ENCODE data around the gene HMOX1. TPM values are rescaled to one million over a fixed set of nuclear protein-coding genes. Genes with fewer than 3 reads are reported as not detected.

HMOX1 gene
- total RNA-seq, 4 donors from 2014 or later, result 0.51 to 13.8 (median 8.5) TPM

- Histone ChIP-seq H3K4me3 (no peak overlapping the region), H3K27ac (no peak overlapping the region), H3K4me1 (no peaks in the 10 kb centered on the region), H3K9me3 (no peaks in the 10 kb centered on the region), H3K27me3 (no peaks in the 10 kb centered on the region), H3K36me3 (no peaks in the 10 kb centered on the region)
- TF ChIP-seq CTCF (IDR thresholded peaks at IDR 0.05) (no peak), POLR2A (IDR thresholded peaks at IDR 0.05) (no peak)
- intact Hi-C loops (cut with DNase I; ENCODE audit: low total_unique reads), result no loop called here
- no peak for DNase-seq
Measured at GRCh38 chr22:35422936-35423335, 42.0 kb downstream of the HMOX1 start.

- Histone ChIP-seq H3K27ac (no peak overlapping the region), H3K27me3 (no peaks in the 10 kb centered on the region), H3K9me3 (no peaks in the 10 kb centered on the region), H3K4me1 (no peaks in the 10 kb centered on the region), H3K4me3 (no peak overlapping the region), H3K36me3 (no peaks in the 10 kb centered on the region)
- intact Hi-C loops (cut with DNase I; ENCODE audit: low total_unique reads), result no loop called here
- TF ChIP-seq CTCF (IDR thresholded peaks at IDR 0.05) (no peak), POLR2A (IDR thresholded peaks at IDR 0.05) (no peak)
- no peak for DNase-seq
Measured at GRCh38 chr22:35424081-35424480, 43.2 kb downstream of the HMOX1 start.

GRCh38 chr22:35424761-35425160, 43.9 kb downstream of the HMOX1 start:
- TF ChIP-seq CTCF (IDR thresholded peaks at IDR 0.05) (no peak), POLR2A (IDR thresholded peaks at IDR 0.05) (no peak)
- H3K27me3 ChIP-seq, result no peaks in the 10 kb centered on the region
- intact Hi-C loops (cut with DNase I; ENCODE audit: low total_unique reads), result no loop called here
- no peaks in the 10 kb centered on the region for H3K9me3 ChIP-seq
- DNase-seq, result no peak
- no peak overlapping the region for H3K27ac ChIP-seq
- H3K36me3 ChIP-seq, result no peaks in the 10 kb centered on the region
- no peaks in the 10 kb centered on the region for H3K4me1 ChIP-seq
- H3K4me3 ChIP-seq, result no peak overlapping the region

- H3K27ac ChIP-seq, result no peak overlapping the region
- no peaks in the 10 kb centered on the region for H3K4me1 ChIP-seq
- no peaks in the 10 kb centered on the region for H3K9me3 ChIP-seq
- H3K36me3 ChIP-seq, result no peaks in the 10 kb centered on the region
- DNase-seq, result no peak
- H3K4me3 ChIP-seq, result no peak overlapping the region
- intact Hi-C loops (cut with DNase I; ENCODE audit: low total_unique reads), result no loop called here
- TF ChIP-seq POLR2A (IDR thresholded peaks at IDR 0.05), result no peak
- TF ChIP-seq CTCF (IDR thresholded peaks at IDR 0.05), result no peak
- H3K27me3 ChIP-seq, result no peaks in the 10 kb centered on the region
Measured at GRCh38 chr22:35425546-35425945, 44.6 kb downstream of the HMOX1 start.

GRCh38 chr22:35425971-35426800, 45.3 kb downstream of the HMOX1 start:
- Histone ChIP-seq H3K36me3 (no peaks in the 10 kb centered on the region), H3K4me3 (no peak overlapping the region), H3K9me3 (no peaks in the 10 kb centered on the region), H3K4me1 (peaks cover 0 to 2% of the 10 kb centered on the region in 2 donors), H3K27ac (no peak overlapping the region), H3K27me3 (no peaks in the 10 kb centered on the region)
- TF ChIP-seq CTCF (IDR thresholded peaks at IDR 0.05) (no peak), POLR2A (IDR thresholded peaks at IDR 0.05) (no peak)
- DNase-seq, result no peak
- intact Hi-C loops (cut with DNase I; ENCODE audit: low total_unique reads), result no loop called here

All from uterus (tissue), 4 donors.